GM10266 (cell line): ENCODE measurements around the gene ENHO.
"Not testable (repeated sequence)": the region's sequence is repeated elsewhere in the genome, so short reads cannot be mapped to it uniquely, and the experiment has no call there.

Experiments
- DNase-seq: peaks from one replicate; pipeline ENCODE4 v3.0.0; 2012; ENCODE audit errors: extremely low spot score
- TF ChIP-seq, protein P1 (sequence below): IDR thresholded peaks from 2 replicates; pipeline ENCODE4 v1.5.1; 2012; ENCODE audit warnings: mild to moderate bottlenecking, low read depth; ENCODE audit not compliant: control insufficient read depth, insufficient read depth; ENCODE audit errors: missing control alignments

The ENHO gene

DNA sequence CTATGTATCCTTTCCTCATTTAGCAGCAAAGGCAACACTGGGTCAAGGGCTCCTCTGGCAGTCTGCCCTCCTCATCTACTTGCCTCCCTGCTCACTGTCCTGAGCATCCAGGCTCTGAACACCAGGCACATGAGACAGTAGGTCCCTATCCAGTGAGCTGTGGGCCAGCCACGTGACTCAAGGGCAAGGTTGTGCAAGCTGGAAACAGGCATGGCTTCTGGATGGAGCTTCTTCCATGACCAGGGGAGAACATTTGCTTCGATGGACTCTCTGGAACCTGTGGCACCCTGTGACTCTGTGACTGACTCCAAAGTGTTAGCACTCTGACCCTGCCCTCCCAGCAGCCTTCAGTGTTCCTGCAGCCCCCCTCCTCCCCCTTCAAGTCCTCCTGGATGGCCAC is 31.2 kb downstream of the ENHO start:
- TF ChIP-seq, protein P1, sequence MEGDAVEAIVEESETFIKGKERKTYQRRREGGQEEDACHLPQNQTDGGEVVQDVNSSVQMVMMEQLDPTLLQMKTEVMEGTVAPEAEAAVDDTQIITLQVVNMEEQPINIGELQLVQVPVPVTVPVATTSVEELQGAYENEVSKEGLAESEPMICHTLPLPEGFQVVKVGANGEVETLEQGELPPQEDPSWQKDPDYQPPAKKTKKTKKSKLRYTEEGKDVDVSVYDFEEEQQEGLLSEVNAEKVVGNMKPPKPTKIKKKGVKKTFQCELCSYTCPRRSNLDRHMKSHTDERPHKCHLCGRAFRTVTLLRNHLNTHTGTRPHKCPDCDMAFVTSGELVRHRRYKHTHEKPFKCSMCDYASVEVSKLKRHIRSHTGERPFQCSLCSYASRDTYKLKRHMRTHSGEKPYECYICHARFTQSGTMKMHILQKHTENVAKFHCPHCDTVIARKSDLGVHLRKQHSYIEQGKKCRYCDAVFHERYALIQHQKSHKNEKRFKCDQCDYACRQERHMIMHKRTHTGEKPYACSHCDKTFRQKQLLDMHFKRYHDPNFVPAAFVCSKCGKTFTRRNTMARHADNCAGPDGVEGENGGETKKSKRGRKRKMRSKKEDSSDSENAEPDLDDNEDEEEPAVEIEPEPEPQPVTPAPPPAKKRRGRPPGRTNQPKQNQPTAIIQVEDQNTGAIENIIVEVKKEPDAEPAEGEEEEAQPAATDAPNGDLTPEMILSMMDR, result no peak
- DNase-seq, result no peak

DNA sequence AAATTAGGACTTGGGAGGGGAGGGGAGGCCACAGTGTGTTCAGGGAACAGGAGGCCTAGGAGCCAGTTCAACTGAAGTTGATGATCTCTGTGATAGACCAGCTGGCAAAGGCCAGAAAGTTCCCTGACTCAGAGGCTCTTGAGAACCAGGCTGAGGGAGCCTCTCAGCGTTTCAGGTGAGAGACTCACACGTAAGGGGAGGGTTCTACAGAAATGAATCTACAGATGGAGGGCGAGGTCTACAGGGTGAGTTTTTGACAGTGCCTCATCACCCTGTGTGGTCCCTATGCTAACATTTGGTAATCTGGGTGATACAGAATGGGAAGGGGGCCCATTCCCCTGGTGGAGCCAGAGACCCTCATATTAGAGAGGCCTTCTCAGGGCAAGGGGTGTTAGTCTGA is 32.0 kb downstream of the ENHO start:
- TF ChIP-seq, protein P1, result no peak
- no peak for DNase-seq

DNA sequence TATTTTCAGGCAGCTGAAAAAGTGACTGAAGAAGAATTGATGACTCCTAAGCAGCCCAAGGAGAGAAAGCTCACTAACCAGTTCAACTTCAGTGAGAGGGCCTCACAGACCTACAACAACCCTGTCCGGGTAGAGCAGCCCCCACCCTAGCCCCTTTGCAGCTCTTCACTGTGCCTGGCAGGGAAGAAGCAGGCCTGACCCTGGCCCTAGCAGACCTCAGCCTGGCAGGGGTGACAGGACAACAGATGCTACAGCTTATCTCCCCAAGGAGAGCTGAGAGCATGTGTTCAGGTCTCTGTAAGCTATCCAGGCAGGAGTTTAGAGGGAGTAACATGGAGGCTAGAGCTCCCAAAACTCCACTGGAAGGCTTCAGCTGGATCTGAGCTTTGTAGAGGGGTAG is 32.4 kb downstream of the ENHO start:
- no peak for DNase-seq
- TF ChIP-seq, protein P1, result no peak

DNA sequence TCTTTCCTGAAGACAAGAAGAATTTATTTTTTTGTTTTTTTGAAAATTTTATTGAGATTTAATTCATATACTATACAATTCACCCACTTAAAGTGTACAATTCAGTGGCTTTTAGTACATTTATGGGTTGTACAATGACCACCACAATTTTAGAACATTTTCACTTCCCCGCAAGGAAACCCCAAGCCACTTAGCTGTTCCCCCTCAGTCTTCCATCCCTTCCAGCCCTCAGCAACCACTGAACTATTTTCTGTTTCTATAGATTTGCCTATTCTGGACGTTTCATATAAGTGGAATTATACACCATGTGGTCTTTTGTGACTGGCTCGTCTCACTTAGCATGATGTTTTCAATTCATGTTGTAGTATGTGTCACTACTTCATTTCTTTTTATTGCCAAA is 36.2 kb downstream of the ENHO start:
- no peak for DNase-seq
- TF ChIP-seq, protein P1, result no peak

DNA sequence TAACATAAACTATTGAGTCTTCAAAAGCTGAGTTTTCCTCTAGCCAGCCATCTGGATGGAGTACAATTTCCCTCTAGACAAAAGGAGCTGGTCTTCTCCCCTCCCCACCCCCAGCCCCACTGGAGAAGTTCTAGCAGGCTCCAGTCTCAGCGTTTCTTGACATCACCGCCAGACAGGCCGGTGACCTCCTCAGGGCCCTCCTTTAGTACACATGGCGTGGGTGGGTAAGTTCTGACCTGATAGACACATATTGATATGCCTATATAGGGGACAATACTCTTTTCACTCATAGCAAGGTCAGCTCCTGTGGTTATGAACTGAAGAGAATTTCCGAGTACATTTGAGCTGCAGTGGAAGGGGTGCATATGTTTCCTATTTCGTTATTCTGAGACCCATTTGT is 37.0 kb downstream of the ENHO start:
- TF ChIP-seq, protein P1, result no peak
- DNase-seq, result no peak

DNA sequence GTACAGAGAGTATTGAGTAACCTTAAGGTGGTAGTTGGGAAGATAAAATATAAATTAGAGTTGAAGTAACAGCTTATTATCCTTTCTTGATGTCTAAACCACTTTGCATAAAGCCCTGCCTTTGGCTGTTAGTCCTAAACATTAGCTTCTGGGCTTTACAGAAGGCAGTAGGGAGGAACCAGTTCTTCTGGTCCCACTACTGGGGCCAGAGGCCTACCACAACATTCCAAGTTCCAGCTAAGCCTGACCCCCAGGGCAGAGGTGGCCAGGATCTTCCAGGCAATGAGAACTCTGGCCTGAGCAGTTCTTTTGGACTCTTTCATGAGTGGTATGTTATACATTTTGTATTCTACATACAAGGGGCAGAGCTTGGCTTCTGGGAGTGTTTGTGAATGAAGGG is 38.1 kb downstream of the ENHO start:
- DNase-seq, result no peak
- TF ChIP-seq, protein P1, result no peak

DNA sequence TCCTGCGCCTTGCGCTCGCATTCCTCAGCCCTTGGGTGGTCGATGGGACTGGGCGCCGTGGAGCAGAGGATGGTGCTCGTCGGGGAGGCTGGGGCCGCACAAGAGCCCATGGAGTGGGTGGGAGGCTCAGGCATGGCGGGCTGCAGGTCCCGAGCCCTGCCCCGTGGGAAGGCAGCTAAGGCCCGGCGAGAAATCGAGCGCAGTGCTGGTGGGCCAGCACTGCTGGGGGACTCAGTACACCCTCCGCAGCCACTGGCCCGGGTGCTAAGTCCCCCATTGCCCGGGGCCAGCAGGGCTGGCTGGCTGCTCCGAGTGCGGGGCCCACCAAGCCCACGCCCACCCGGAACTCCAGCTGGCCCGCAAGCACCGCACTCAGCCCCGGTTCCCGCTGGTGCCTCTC is 40.0 kb downstream of the ENHO start:
- DNase-seq, result not testable (repeated sequence)

DNA sequence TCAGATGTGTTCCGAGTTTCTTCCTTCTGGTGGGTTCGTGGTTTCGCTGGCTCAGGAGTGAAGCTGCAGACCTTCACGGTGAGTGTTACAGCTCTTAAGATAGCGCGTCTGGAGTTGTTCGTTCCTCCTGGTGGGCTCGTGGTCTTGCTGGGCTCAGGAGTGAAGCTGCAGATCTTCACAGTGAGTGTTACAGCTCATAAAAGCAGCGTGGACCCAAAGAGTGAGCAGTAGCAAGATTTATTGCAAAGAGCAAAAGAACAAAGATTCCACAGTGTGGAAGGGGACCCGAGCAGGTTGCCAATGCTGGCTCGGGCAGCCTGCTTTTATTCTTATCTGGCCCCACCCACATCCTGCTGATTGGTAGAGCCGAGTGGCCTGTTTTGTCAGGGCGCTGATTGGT is 41.2 kb downstream of the ENHO start:
- DNase-seq, result not testable (repeated sequence)
